Activated naive CD4-positive, alpha-beta T cell treated with anti-CD3 and anti-CD28 coated beads, Interleukin-2, amount 50 U/mL, for 24 hours (primary cell): ENCODE measurements around the gene AHCYL2.
"Not testable (repeated sequence)": the region's sequence is repeated elsewhere in the genome, so short reads cannot be mapped to it uniquely, and the experiment has no call there.

Source experiments
- H3K27ac Mint-ChIP-seq: one replicate; pipeline ENCODE4 v1.8.0; 2021; ENCODE audit warnings: mild to moderate bottlenecking, mixed read lengths
- H3K27me3 Mint-ChIP-seq: one replicate; pipeline ENCODE4 v1.8.0; 2021; ENCODE audit warnings: mixed read lengths
- H3K36me3 Mint-ChIP-seq: one replicate; pipeline ENCODE4 v1.8.0; 2021; ENCODE audit warnings: mixed read lengths
- H3K4me1 Mint-ChIP-seq: one replicate; pipeline ENCODE4 v1.8.0; 2021; ENCODE audit warnings: mixed read lengths
- H3K4me3 Mint-ChIP-seq: one replicate; pipeline ENCODE4 v1.8.0; 2021; ENCODE audit warnings: mild to moderate bottlenecking, mixed read lengths
- H3K9me3 Mint-ChIP-seq: one replicate; pipeline ENCODE4 v1.8.0; 2021; ENCODE audit warnings: mixed read lengths

AHCYL2 gene

DNA sequence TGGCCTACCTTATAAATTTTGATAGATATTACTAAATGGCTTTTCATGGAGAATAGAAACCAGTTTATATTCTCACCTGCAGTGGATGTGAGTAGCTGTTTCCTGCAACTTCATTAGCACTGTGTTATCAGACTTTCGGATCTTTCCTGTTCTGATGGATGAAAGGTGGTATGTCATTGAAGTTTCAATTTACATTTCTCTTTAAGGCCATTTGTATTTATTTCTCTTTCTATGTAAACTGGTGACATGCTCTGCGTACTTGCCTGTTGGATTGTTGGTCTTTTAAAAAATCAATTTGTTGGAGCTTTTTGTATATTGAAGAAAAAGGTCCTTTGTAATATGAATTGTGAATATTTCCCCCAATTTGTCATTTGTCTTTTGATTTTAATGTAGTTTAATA, 113.6 kb downstream of the AHCYL2 start:
- no peaks in the 10 kb centered on the region for H3K9me3 Mint-ChIP-seq
- no peaks in the 10 kb centered on the region for H3K27me3 Mint-ChIP-seq
- peaks cover 2% of the 10 kb centered on the region for H3K36me3 Mint-ChIP-seq
- no peak overlapping the region for H3K4me3 Mint-ChIP-seq
- H3K4me1 Mint-ChIP-seq = peaks cover 17% of the 10 kb centered on the region
- H3K27ac Mint-ChIP-seq = no peak overlapping the region

DNA sequence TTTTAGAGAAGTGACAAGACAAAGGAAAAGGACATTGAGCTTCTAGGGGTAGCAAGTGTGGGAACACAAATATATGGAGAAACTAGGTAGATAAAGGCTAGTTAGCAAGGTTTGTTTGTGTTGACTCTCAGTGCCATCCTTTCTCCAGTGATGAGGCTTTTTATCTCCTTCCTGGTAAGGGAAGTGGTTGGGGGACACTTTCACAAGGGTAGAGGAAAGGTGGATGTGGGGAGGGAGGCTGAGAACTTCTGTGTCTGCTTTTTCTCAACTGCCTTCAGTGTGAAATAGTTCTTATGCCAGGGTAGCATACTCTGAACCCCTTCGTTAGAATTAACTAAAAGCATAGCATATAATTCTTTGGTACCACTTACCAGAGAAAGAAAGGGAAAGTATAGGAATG, 116.4 kb downstream of the AHCYL2 start:
- no peaks in the 10 kb centered on the region for H3K9me3 Mint-ChIP-seq
- H3K4me3 Mint-ChIP-seq = no peak overlapping the region
- H3K27ac Mint-ChIP-seq = no peak overlapping the region
- peaks cover 30% of the 10 kb centered on the region for H3K4me1 Mint-ChIP-seq
- H3K36me3 Mint-ChIP-seq = peaks cover 3% of the 10 kb centered on the region
- H3K27me3 Mint-ChIP-seq = no peaks in the 10 kb centered on the region

DNA sequence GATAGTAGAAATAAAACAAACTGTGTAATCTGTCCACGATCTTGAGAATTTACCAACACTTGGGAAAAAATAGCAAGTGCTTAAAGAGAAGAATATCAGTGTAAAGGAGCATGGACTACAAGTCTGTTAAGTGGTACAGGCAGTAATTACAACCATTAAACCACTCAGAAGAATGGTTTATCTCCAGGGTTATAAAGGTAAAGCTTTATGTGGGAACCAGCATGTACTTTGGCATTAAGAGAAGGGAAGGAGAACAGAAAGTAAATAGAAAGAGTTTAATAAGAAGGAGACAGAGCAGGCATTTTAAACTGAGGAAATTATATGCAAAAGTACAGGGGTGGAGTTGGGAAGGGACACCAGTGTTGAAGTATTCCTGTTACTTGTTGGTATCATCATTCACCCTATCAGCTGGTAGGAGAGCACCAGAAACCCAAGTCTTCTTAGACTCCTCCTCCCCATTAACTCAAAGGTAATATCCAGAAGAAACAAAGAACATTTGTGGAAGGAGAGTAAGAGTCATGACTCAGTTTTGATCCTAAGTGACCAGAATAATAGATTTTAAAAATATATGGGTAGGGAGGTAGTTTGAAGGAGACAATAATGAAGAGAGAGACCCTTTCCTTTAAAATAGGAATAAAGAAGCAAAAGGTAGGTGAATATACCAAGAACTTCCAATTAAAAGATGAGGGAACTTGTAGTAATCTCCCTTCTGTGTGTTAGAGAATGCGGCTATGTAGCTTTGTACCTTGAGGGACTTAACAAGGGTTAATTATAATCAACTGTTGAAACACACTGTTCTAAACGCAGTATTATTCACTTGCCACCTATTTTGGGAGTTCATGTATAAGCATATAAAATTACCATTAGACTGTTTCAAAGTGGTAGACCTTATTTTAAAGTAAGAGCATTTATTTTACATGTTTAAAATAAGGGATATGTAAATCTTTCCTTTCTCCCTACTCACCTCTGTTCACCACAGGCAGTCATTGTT, 117.3 kb downstream of the AHCYL2 start:
- Mint-ChIP-seq H3K27me3 (no peaks in the 10 kb centered on the region), H3K36me3 (peaks cover 3% of the 10 kb centered on the region), H3K4me3 (no peak overlapping the region), H3K27ac (no peak overlapping the region), H3K4me1 (peaks cover 30% of the 10 kb centered on the region), H3K9me3 (no peaks in the 10 kb centered on the region)

DNA sequence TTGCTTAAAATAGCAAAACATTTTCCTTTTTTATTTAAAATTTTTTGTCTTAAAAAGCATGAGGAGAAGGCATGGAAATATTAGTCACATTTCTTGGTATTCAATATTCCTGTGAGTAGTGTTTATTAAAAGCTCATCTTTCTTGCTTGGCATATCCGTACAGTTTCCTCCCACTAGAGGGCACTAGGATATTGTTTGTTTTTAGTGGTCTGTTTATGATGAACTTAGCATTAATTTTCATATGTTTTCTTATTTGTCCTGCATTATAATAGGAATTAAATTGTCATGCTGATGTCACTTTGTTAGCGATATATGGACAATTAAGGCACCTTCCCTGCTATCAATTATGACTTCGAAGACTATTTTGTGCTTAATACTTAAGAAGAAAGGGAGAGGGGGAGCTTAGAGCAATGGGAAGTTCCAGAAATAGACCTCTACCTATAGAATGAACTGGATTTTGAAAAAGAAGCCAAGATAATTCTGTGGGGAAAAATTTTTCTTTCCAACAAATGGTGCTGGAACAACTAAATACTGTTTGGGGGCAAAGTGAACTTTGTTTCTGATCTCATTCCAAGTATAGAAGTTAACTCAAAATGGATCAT, 118.4 kb downstream of the AHCYL2 start:
- H3K4me3 Mint-ChIP-seq = no peak overlapping the region
- H3K4me1 Mint-ChIP-seq = peaks cover 30% of the 10 kb centered on the region
- no peaks in the 10 kb centered on the region for H3K27me3 Mint-ChIP-seq
- no peaks in the 10 kb centered on the region for H3K9me3 Mint-ChIP-seq
- H3K27ac Mint-ChIP-seq = no peak overlapping the region
- H3K36me3 Mint-ChIP-seq = peaks cover 3% of the 10 kb centered on the region

DNA sequence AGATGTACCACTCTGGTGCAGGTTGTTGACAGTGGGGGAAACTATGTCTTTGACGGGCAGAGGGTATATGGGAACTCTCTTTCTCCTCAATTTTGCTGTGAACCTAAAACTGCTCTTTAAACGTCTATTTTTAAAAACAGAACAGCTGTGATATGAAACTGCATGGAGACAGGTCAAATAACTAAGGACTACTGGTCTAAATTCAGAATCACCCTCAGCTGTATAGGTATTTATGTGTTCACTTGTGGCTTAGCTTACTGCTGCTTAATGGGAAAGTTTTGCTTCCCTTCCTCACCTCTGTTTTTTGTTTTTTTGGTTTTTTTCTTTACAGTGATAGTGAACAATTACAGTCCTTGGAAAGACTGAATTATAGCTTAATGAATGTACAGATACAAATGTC, 122.5 kb downstream of the AHCYL2 start:
- Mint-ChIP-seq H3K4me3 (no peak overlapping the region), H3K4me1 (peaks cover 20% of the 10 kb centered on the region), H3K9me3 (no peaks in the 10 kb centered on the region), H3K27me3 (no peaks in the 10 kb centered on the region), H3K36me3 (peaks cover 3% of the 10 kb centered on the region), H3K27ac (no peak overlapping the region)

DNA sequence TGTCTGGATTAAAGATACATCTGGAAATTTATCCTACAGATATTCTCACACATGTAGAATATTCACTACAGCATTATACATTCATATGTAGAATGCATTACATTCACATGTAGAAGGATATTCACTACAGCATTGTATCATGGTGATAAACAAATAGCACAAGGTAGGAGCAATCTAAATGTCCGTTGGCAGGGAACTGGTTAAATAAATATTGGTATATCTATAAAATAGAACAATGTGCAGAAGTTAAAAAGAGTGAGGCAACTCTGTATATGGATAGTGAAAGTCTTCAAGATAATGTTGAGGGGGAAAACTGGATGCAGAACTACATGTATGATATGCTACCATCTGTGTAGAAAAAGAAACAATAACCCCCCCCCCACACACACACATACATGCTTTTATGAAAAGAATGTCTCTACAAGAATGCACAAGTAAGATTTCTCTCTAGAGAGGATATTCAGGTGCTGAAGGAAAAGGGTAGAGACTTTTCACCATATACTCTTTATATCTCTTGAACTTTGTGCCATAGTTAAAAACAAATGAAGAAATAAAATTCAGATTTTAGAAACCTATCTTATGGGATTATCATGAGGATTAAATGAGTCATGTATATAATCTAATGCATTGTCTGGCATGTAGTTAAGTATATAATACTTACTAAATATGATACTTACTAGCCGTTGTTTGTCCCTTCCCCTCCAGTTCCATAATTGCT, 123.4 kb downstream of the AHCYL2 start:
- no peaks in the 10 kb centered on the region for H3K9me3 Mint-ChIP-seq
- H3K4me3 Mint-ChIP-seq = no peak overlapping the region
- peaks cover 19% of the 10 kb centered on the region for H3K4me1 Mint-ChIP-seq
- no peaks in the 10 kb centered on the region for H3K27me3 Mint-ChIP-seq
- peaks cover 3% of the 10 kb centered on the region for H3K36me3 Mint-ChIP-seq
- H3K27ac Mint-ChIP-seq = no peak overlapping the region

DNA sequence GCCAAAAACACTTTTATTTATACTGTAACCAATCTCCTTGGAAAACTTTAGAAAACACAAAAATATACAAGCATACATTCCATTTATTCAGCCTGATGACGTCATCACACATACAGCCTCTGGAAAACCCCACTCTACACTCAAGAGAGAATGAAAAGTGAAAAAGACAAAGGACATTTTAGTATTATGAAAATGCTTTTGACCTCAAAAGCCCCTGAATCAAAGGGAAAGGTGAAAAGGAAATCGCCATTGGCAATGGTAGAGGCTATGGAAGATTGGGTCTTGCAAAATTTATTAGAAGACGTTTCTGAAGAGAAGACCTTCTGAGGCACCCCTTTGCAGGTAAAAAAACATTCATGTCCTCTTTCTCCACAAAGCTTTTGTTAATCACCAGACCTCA, 126.5 kb downstream of the AHCYL2 start:
- Mint-ChIP-seq H3K4me3 (no peak overlapping the region), H3K27me3 (no peaks in the 10 kb centered on the region), H3K4me1 (peaks cover 4% of the 10 kb centered on the region), H3K36me3 (peaks cover 3% of the 10 kb centered on the region), H3K9me3 (no peaks in the 10 kb centered on the region), H3K27ac (no peak overlapping the region)

DNA sequence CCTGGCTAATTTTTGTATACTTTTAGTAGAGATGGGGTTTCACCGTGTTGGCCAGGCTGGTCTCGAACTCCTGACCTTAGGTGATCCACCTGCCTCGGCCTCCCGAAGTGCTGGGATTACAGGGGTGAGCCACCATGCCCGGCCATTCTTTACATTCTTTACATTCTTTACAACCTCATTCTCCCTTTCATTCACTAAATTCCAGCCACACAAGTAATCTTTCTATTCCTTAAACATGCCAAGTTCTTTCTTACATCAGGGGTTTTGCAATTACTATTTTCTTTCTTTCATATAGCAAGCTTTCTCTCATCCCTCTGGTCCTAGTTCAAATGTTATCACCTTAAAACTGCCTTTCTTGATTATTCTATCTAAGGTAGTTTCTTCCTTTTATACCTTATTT, 128.3 kb downstream of the AHCYL2 start:
- H3K36me3 Mint-ChIP-seq, H3K4me1 Mint-ChIP-seq, H3K9me3 Mint-ChIP-seq, H3K27me3 Mint-ChIP-seq, H3K4me3 Mint-ChIP-seq, H3K27ac Mint-ChIP-seq: not testable (repeated sequence)

DNA sequence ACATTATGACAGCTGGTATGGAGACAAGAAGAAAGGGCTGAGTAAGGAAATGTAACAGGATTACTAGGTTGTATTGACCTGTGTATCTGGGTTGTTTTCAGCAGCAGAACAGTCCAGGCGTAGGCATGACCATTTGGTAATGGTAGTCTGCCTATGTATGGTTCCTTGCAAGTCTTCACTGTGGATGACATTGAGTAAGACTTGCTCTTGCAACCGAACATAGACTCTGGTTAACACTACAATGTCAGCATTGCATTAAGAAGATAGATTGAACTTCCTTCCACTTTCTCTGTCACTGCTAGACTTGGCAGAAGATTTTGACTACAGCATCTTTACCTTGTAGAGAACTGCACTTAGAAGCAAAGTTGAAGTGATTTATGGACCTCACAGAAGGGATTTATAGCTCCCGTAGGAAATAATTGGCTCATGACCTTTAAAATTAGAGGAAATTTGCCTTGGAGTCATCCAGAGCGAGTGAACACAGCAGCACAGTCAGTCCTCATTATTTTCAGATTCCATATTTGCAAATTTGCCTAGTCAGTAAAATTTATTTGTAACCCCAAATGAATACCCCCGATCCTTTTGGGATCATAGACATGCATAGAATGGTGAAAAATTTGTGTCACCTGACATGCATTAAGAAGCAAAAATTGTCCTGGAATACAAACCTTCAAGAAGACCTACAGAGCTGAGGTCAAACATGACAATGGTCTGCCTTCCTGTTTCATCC, 129.8 kb downstream of the AHCYL2 start:
- H3K27ac Mint-ChIP-seq = no peak overlapping the region
- H3K9me3 Mint-ChIP-seq = no peaks in the 10 kb centered on the region
- no peaks in the 10 kb centered on the region for H3K27me3 Mint-ChIP-seq
- peaks cover 3% of the 10 kb centered on the region for H3K36me3 Mint-ChIP-seq
- H3K4me1 Mint-ChIP-seq = peaks cover 4% of the 10 kb centered on the region
- no peak overlapping the region for H3K4me3 Mint-ChIP-seq

DNA sequence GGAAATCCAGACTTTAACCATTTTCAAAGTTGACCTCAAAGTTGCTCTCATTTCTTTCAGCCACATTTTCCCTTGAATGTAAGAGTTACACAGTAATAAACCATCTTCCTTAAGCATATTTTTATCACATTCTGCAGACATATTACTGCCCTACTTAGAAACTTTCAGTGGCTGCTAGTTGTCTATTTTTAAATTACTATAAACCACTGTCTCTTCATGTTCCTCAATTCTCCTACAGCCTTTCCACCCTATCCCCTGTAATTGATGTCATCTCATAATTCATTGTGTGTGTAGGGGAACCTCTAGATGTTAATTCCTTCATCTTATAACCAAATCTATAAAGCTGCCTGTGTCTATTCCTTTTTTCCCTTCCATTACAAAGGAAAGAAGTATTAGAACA, 131.3 kb downstream of the AHCYL2 start:
- Mint-ChIP-seq H3K27ac (no peak overlapping the region), H3K27me3 (no peaks in the 10 kb centered on the region), H3K4me1 (peaks cover 2% of the 10 kb centered on the region), H3K4me3 (no peak overlapping the region), H3K36me3 (peaks cover 3% of the 10 kb centered on the region), H3K9me3 (no peaks in the 10 kb centered on the region)

DNA sequence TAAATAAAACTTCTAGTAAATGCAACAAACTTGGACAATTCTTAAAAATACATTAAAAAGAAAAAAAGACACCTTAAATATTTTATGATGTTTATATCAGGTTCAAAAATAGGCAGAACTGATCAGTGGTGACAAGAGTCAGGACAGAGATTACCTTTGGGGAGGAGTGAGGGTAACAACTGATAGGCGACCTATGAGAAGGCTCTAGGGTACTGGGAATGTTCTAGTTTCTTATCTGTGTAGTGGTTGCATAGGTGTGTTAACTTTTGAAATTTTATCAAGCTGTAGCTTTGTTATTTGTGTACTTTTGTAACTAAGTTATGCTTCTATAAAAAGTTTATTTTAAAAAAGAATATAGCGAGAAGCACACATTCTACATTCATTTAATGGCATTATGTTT, 134.3 kb downstream of the AHCYL2 start:
- H3K4me3 Mint-ChIP-seq = no peak overlapping the region
- no peaks in the 10 kb centered on the region for H3K27me3 Mint-ChIP-seq
- H3K27ac Mint-ChIP-seq = no peak overlapping the region
- no peaks in the 10 kb centered on the region for H3K9me3 Mint-ChIP-seq
- H3K36me3 Mint-ChIP-seq = peaks cover 3% of the 10 kb centered on the region
- H3K4me1 Mint-ChIP-seq = no peaks in the 10 kb centered on the region

DNA sequence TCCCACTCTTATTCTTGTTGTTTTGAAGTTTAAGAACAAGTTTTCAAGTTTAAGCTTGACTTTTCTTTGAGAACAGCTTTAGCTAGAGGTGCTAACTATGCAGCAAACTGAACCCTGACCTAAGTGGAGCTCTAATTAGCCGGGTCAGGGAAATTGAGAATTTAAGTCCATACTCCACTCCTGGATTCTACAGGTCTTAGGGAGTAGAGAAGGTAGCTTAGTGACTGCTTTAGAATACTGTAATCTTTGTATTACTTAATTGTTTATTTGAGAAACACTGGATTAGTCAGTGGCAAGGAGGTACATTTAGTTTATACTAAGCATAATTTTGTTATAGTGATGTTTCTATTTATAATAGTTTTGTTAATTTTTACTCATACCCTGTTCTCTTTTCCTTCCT, 134.8 kb downstream of the AHCYL2 start:
- Mint-ChIP-seq H3K27ac (no peak overlapping the region), H3K4me3 (no peak overlapping the region), H3K4me1 (no peaks in the 10 kb centered on the region), H3K27me3 (no peaks in the 10 kb centered on the region), H3K36me3 (peaks cover 3% of the 10 kb centered on the region), H3K9me3 (no peaks in the 10 kb centered on the region)

DNA sequence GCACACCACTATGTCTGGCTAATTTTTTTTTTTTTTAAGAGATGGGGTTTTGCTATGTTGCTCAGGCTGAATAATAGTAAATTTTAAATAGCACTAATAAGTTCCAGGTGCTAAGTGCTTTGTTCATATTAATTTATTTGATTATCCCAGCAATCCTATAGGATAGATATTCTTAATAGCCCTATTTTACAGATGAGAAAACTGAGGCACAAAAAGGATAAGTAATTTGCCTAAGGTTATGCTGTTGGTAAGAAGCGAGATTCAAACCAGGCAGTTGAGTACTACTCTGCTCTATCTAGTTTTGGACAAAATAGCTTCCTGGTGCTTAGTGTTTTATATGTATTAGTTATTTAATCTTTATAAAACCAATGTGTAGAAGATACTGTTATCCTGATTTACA, 136.9 kb downstream of the AHCYL2 start:
- Mint-ChIP-seq H3K4me3 (no peak overlapping the region), H3K27ac (no peak overlapping the region), H3K9me3 (no peaks in the 10 kb centered on the region), H3K4me1 (no peaks in the 10 kb centered on the region), H3K27me3 (no peaks in the 10 kb centered on the region), H3K36me3 (no peaks in the 10 kb centered on the region)

DNA sequence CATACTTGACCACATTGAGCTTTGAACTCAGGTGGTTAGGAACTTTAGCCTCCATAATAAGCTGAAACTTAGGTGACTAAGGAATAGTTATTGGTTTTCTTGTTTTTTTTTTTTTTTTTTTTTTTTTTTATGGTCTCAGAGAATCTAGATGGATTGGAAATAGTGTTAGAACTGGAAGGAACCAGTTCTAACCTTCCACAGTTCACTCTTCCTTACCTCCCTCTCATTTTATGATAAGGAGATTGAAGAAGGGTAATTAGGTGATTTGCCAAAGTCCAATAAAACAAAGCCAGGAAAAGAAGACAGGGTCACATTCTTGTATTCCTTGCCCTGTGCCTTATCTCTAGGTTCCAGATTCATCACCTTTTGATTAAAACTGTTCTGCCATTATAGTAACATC, 137.7 kb downstream of the AHCYL2 start:
- Mint-ChIP-seq H3K27me3 (no peaks in the 10 kb centered on the region), H3K27ac (no peak overlapping the region), H3K4me3 (no peak overlapping the region), H3K36me3 (no peaks in the 10 kb centered on the region), H3K9me3 (no peaks in the 10 kb centered on the region), H3K4me1 (peaks cover 5% of the 10 kb centered on the region)

DNA sequence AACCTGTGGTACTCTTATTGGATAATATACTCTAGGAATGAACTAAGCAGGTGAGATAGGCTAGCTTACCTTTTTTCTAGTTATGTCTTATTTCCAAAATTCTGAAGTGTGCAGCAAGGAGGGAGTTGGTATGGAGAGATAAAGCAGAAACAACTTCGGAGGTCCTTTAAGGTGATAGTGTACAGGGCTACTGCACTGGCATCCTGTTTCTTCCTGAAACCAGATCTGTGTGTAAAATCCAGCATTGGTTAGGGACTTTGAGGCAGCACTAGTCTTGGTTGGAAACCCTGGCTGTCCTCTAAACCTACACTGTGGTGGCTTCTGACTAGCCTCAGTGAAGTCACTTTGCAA, 142.5 kb downstream of the AHCYL2 start:
- no peak overlapping the region for H3K4me3 Mint-ChIP-seq
- no peak overlapping the region for H3K27ac Mint-ChIP-seq

More for the DNA sequence above, 142.5 kb downstream of the AHCYL2 start:
- no peaks in the 10 kb centered on the region for H3K9me3 Mint-ChIP-seq
- no peaks in the 10 kb centered on the region for H3K27me3 Mint-ChIP-seq
- peaks cover 22% of the 10 kb centered on the region for H3K4me1 Mint-ChIP-seq
- no peaks in the 10 kb centered on the region for H3K36me3 Mint-ChIP-seq
